ENCODE results near the gene KNDC1.

The KNDC1 gene

GRCh38 chr10:133269367-133269766 is 109.3 kb downstream of the KNDC1 start:
- Histone ChIP-seq H3K27me3 (ENCODE audit: control insufficient read depth, insufficient read depth, low read length) (peaks cover 2% of the 10 kb centered on the region; the same call in 1 of the 2 replicates), H3K4me1 (ENCODE audit: control insufficient read depth, insufficient read depth, low read length) (no peaks in the 10 kb centered on the region; the same call in 1 of the 2 replicates), H3K4me3 (ENCODE audit: low read depth, low read length) (no peak overlapping the region), H3K9ac (ENCODE audit: low read length) (no peak overlapping the region), H3K36me3 (ENCODE audit: control insufficient read depth, insufficient read depth, low read length) (no peaks in the 10 kb centered on the region), H3K27ac (ENCODE audit: low read depth, low read length) (no peak overlapping the region), H3K9me3 (ENCODE audit: control insufficient read depth, insufficient read depth, low read depth, low read length) (no peaks in the 10 kb centered on the region)

GRCh38 chr10:133270204-133270603 is 110.2 kb downstream of the KNDC1 start:
- H3K9ac ChIP-seq (ENCODE audit: low read length) = no peak overlapping the region
- no peaks in the 10 kb centered on the region for H3K9me3 ChIP-seq (ENCODE audit: control insufficient read depth, insufficient read depth, low read depth, low read length)
- no peak overlapping the region for H3K27ac ChIP-seq (ENCODE audit: low read depth, low read length)
- no peaks in the 10 kb centered on the region for H3K36me3 ChIP-seq (ENCODE audit: control insufficient read depth, insufficient read depth, low read length)
- peaks cover under 1% of the 10 kb centered on the region; the same call in 1 of the 2 replicates for H3K27me3 ChIP-seq (ENCODE audit: control insufficient read depth, insufficient read depth, low read length)
- H3K4me1 ChIP-seq (ENCODE audit: control insufficient read depth, insufficient read depth, low read length) = peaks cover 3% of the 10 kb centered on the region; the same call in 1 of the 2 replicates
- H3K4me3 ChIP-seq (ENCODE audit: low read depth, low read length) = no peak overlapping the region

GRCh38 chr10:133270773-133271297 is 110.8 kb downstream of the KNDC1 start:
- Histone ChIP-seq H3K4me3 (ENCODE audit: low read depth, low read length) (no peak overlapping the region), H3K36me3 (ENCODE audit: control insufficient read depth, insufficient read depth, low read length) (no peaks in the 10 kb centered on the region), H3K27ac (ENCODE audit: low read depth, low read length) (no peak overlapping the region), H3K9me3 (ENCODE audit: control insufficient read depth, insufficient read depth, low read depth, low read length) (no peaks in the 10 kb centered on the region), H3K9ac (ENCODE audit: low read length) (no peak overlapping the region), H3K4me1 (ENCODE audit: control insufficient read depth, insufficient read depth, low read length) (peaks cover 10% of the 10 kb centered on the region; the same call in 1 of the 2 replicates), H3K27me3 (ENCODE audit: control insufficient read depth, insufficient read depth, low read length) (peaks cover 6% of the 10 kb centered on the region; the same call in 1 of the 2 replicates)

DNA sequence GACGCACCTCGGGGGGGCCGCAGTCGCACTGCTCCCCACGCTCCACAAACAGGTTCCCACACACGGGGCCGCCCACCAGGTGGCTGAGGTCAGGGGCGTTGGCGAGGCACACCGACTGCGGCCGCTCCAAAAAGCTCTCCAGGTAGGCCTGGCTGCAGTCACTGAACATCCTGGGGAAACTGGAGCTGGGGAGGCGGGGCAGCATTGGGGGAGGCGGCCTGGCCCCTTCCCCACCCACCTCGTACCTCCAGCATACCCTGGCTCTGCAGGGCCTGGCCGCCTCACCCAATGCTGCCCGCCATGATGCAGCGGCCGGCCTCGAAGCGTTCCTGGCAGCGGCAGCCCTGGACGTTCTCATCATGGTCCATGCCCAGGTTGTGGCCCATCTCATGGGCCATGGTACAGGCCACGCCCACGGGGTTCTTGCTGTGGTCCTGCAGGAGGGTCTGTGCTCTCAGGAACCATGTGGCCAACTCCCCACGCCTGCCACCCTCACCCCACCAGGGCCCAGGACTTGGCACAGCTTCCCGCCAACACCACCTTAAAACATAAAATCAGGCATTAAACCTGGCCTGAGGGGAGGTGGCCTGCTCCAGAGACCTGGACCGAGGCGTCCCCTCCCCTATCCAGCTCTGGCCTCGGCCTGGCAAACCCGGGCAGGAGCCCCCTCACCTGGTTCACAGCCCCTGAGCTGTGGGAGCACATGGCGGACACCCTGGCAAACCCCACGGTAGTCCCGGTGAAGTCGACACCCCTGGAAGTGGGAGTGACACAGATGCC is 111.7 kb downstream of the KNDC1 start:
- Histone ChIP-seq H3K9ac (ENCODE audit: low read length) (no peak overlapping the region), H3K9me3 (ENCODE audit: control insufficient read depth, insufficient read depth, low read depth, low read length) (no peaks in the 10 kb centered on the region), H3K4me3 (ENCODE audit: low read depth, low read length) (no peak overlapping the region), H3K36me3 (ENCODE audit: control insufficient read depth, insufficient read depth, low read length) (no peaks in the 10 kb centered on the region), H3K4me1 (ENCODE audit: control insufficient read depth, insufficient read depth, low read length) (peaks cover 16% of the 10 kb centered on the region), H3K27me3 (ENCODE audit: control insufficient read depth, insufficient read depth, low read length) (peaks cover 15% of the 10 kb centered on the region), H3K27ac (ENCODE audit: low read depth, low read length) (no peak overlapping the region)

DNA sequence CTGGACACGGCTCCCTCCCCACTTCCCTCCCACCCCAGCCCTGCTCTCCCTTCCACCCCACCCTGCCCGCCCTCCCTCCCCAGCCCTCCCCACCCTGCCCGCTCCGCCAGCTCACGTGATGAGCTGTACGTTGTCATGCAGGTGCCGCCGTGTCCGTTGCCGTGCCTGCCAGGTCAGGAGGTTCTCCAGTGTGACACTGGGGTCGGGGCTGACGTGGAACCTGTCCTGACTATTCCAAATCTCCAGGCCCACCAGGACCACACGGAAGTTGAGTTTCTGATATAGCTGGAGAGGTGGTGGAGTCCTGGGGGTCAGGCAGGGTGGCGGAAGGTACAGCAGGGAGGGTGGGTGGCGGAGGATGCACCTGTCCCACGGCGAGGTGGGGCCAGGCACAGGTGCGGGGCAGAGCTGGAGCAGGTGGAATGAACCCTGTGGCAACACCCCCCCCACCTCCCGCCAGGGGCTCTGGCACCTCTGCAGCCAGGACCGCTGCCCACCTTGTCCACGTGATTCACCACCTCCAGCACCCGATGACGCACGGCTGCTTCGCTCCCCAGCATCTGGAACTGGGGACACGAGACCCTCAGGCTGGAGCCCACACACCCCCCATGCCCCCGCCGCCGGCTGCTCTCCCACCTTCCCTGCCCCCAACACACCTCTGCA is 112.4 kb downstream of the KNDC1 start:
- Histone ChIP-seq H3K9me3 (ENCODE audit: control insufficient read depth, insufficient read depth, low read depth, low read length) (no peaks in the 10 kb centered on the region), H3K9ac (ENCODE audit: low read length) (no peak overlapping the region), H3K4me3 (ENCODE audit: low read depth, low read length) (no peak overlapping the region), H3K27ac (ENCODE audit: low read depth, low read length) (no peak overlapping the region), H3K27me3 (ENCODE audit: control insufficient read depth, insufficient read depth, low read length) (peaks cover 15% of the 10 kb centered on the region), H3K36me3 (ENCODE audit: control insufficient read depth, insufficient read depth, low read length) (no peaks in the 10 kb centered on the region), H3K4me1 (ENCODE audit: control insufficient read depth, insufficient read depth, low read length) (peaks cover 22% of the 10 kb centered on the region)

DNA sequence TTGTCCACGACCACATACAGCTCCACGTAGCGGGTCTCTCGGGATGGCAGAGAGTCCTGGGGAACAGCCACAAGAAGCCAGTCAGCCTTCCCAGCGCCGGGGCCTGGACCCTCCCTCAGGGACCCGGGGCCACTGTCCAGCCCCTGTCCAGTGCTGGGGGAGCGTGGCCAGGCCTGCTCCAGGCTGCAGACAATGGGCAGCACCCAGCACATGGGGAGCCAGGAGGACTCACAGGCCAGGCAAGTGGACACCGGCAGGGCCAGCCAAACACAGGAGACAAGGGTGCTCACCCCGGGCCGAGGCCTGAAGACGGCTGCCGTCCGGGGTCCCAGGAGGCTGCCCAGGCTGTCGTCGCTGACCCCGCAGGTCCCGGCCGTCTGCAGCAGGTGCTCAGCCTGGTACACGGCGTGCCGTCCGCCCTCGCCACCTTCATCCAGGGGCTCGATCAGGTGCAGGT is 113.0 kb downstream of the KNDC1 start:
- peaks cover 15% of the 10 kb centered on the region for H3K27me3 ChIP-seq (ENCODE audit: control insufficient read depth, insufficient read depth, low read length)
- H3K9ac ChIP-seq (ENCODE audit: low read length) = no peak overlapping the region
- no peak overlapping the region for H3K27ac ChIP-seq (ENCODE audit: low read depth, low read length)
- H3K36me3 ChIP-seq (ENCODE audit: control insufficient read depth, insufficient read depth, low read length) = no peaks in the 10 kb centered on the region
- H3K9me3 ChIP-seq (ENCODE audit: control insufficient read depth, insufficient read depth, low read depth, low read length) = no peaks in the 10 kb centered on the region
- H3K4me3 ChIP-seq (ENCODE audit: low read depth, low read length) = no peak overlapping the region
- peaks cover 23% of the 10 kb centered on the region for H3K4me1 ChIP-seq (ENCODE audit: control insufficient read depth, insufficient read depth, low read length)

DNA sequence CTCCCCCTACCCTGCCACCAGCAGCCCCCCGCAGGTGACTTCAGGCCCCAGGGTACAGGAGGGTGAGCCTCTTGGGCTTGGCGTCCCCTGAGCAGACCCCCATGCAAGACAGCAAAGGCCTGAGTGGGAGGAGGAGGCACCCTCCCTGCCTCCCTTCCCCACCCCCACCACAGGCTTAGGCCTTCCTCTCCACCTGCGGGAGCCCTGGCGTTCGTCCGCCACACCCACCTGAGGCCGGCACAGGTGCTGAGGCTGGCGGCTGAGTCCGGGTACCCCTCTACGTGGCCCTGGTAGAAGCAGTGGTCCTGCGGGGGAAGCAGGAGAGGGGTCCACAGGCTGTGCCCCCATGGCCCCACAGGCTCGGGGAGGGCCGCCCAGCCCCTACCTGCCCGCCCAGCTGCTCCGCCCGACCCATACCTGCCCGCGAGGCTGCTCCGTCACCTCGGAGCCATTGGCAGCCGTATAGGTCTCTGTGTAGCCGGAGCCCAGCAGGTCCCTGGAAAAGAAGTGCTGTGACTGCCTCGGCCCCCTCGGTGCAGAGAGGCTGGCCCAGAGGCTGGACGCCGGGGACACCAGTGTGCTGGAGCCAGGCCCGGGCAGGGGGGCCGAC is 113.6 kb downstream of the KNDC1 start:
- Histone ChIP-seq H3K27ac (ENCODE audit: low read depth, low read length) (no peak overlapping the region), H3K36me3 (ENCODE audit: control insufficient read depth, insufficient read depth, low read length) (no peaks in the 10 kb centered on the region), H3K27me3 (ENCODE audit: control insufficient read depth, insufficient read depth, low read length) (peaks cover 15% of the 10 kb centered on the region), H3K4me1 (ENCODE audit: control insufficient read depth, insufficient read depth, low read length) (peaks cover 23% of the 10 kb centered on the region), H3K9ac (ENCODE audit: low read length) (no peak overlapping the region), H3K9me3 (ENCODE audit: control insufficient read depth, insufficient read depth, low read depth, low read length) (no peaks in the 10 kb centered on the region), H3K4me3 (ENCODE audit: low read depth, low read length) (no peak overlapping the region)

DNA sequence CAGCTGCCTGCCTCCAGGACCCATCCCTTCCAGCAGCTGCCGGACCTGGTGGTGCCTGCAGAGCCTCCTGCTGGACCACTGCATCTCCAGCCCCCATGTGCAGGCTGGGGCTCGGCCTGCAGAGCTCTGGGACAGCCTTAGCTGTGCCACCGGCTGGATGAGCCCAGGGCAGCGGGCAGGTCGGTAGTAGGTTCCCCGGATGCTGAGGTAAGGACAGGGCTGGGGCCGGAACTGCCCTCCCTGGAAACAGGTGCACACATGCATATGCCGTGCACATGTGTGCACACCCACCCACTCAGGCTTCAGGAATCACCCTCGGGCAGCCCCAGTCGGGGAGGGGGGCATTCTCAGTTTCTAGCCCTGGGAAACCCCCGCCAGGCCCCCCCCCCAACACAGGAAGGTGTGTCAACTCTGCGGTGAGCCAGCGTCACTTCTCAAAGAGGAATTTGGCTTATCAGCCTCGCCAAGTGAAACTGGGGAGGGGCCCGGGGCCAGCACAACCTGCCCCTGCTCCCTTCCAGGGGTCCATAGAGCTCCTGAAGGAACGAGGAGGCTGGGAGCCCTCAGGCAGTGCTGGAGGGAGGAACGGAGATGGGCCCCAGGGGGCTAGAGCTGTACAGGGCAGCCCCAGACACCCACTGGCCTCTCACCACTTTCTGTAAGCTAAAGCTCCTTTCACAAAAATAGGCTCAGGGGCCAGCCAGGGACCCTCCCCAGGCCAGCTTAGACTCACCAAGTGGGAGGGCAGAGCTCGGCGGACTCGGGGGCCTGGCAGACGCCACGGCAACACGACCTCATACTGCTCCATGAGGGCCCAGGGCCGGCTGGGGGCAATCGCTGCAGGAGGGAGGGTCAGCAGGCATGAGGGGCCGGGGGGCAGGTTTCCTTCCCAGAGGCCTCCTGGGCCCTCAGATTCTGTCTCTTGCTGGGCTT is 115.0 kb downstream of the KNDC1 start:
- Histone ChIP-seq H3K4me1 (ENCODE audit: control insufficient read depth, insufficient read depth, low read length) (peaks cover 23% of the 10 kb centered on the region), H3K27me3 (ENCODE audit: control insufficient read depth, insufficient read depth, low read length) (peaks cover 15% of the 10 kb centered on the region), H3K4me3 (ENCODE audit: low read depth, low read length) (no peak overlapping the region), H3K9ac (ENCODE audit: low read length) (no peak overlapping the region), H3K27ac (ENCODE audit: low read depth, low read length) (no peak overlapping the region), H3K9me3 (ENCODE audit: control insufficient read depth, insufficient read depth, low read depth, low read length) (no peaks in the 10 kb centered on the region), H3K36me3 (ENCODE audit: control insufficient read depth, insufficient read depth, low read length) (peaks cover 13% of the 10 kb centered on the region)

DNA sequence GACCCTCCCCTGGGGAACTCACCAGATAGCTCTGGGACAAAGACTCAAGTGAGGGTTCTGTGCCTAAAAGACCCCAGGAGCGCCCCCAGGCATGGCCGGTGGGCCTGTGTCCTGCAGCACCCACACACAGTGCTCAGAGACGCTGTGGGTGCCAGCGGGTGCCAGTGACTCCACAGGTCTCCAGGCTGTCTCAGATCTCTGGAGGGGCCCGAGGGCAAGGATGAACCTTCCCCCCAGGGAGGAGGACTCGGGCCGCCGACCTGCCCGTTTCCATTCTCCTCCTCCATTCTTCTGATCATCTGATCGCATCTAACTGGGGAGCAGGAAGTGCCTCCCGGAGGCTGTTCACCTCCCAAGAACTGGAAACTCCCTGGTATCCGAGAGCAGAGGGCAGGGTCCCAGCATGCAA is 115.7 kb downstream of the KNDC1 start:
- Histone ChIP-seq H3K9me3 (ENCODE audit: control insufficient read depth, insufficient read depth, low read depth, low read length) (no peaks in the 10 kb centered on the region), H3K4me1 (ENCODE audit: control insufficient read depth, insufficient read depth, low read length) (peaks cover 23% of the 10 kb centered on the region), H3K36me3 (ENCODE audit: control insufficient read depth, insufficient read depth, low read length) (peaks cover 20% of the 10 kb centered on the region), H3K27me3 (ENCODE audit: control insufficient read depth, insufficient read depth, low read length) (peaks cover 15% of the 10 kb centered on the region), H3K27ac (ENCODE audit: low read depth, low read length) (no peak overlapping the region), H3K4me3 (ENCODE audit: low read depth, low read length) (peak overlapping the region; percentile 65; the same call in 1 of the 2 replicates), H3K9ac (ENCODE audit: low read length) (no peak overlapping the region)

All from HUES6 (cell line).